SK-N-SH (cell line): ENCODE measurements around the gene FBXO34.

ENCODE experiments used
- CHD2 ChIP-seq: fragments of 150-350 bp; IDR thresholded peaks from 2 replicates; pipeline ENCODE4 v1.6.1; 2018; ENCODE audit warnings: low read length; ENCODE audit not compliant: partially characterized antibody
- CTCF ChIP-seq: fragments of 200-600 bp; sonication (generic); IDR thresholded peaks from 2 replicates; pipeline ENCODE4 v1.6.1; 2017; ENCODE audit warnings: antibody characterized with exemption, mild to moderate bottlenecking, moderate library complexity
- EP300 ChIP-seq, 2 experiments: IDR thresholded peaks; 2 replicates each; pipeline versions ENCODE4 v1.4.0 to v1.6.1; 2012; ENCODE audit warnings: borderline replicate concordance in 1 of 2, low read depth in 1 of 2, low read length in 1 of 2
- EZH2phosphoT487 ChIP-seq: fragments of 200-600 bp; sonication (generic); IDR thresholded peaks from 2 replicates; pipeline ENCODE4 v1.6.1; 2017; ENCODE audit warnings: low read depth, mixed run types, mild to moderate bottlenecking, antibody characterized with exemption, moderate library complexity, borderline replicate concordance
- FOSL2 ChIP-seq: IDR thresholded peaks from 2 replicates; pipeline ENCODE4 v1.4.0; 2012; ENCODE audit warnings: low read depth, mild to moderate bottlenecking, moderate library complexity, borderline replicate concordance
- GABPA ChIP-seq: IDR thresholded peaks from 2 replicates; pipeline ENCODE4 v1.4.0; 2012; ENCODE audit warnings: low read depth, mild to moderate bottlenecking
- NFIC ChIP-seq: IDR thresholded peaks from 2 replicates; pipeline ENCODE4 v1.4.0; 2012; ENCODE audit warnings: borderline replicate concordance
- POLR2AphosphoS5 ChIP-seq: IDR thresholded peaks from 2 replicates; pipeline ENCODE4 v1.6.1; 2012; ENCODE audit warnings: low read depth, low read length
- RAD21 ChIP-seq: IDR thresholded peaks from 2 replicates; pipeline ENCODE4 v1.6.1; 2012; ENCODE audit warnings: mild to moderate bottlenecking, low read length
- REST ChIP-seq: IDR thresholded peaks from 2 replicates; pipeline ENCODE4 v1.6.1; 2012; ENCODE audit warnings: mild to moderate bottlenecking, low read depth, low read length, moderate library complexity
- SMC3 ChIP-seq: IDR thresholded peaks from 2 replicates; pipeline ENCODE4 v1.6.1; 2012; ENCODE audit warnings: low read depth, low read length, improper control_type of control experiment
- USF2 ChIP-seq: fragments of 150-350 bp; IDR thresholded peaks from 2 replicates; pipeline ENCODE4 v1.6.1; 2017; ENCODE audit warnings: antibody characterized with exemption, low read length, low read depth, borderline replicate concordance

- TF ChIP-seq CTCF (no peak), POLR2AphosphoS5 (no peak), GABPA (no peak), RAD21 (no peak), EZH2phosphoT487 (no peak), EP300 (IDR thresholded peaks at IDR 0.05; ENCODE audit: borderline replicate concordance in 1 of 2, low read depth in 1 of 2, low read length in 1 of 2) (no peak), USF2 (no peak), REST (no peak), SMC3 (no peak), NFIC (no peak), CHD2 (no peak), FOSL2 (no peak)
Observed at GRCh38 chr14:55241673-55242072, 29.5 kb upstream of the FBXO34 start.
